Esophagus squamous epithelium (tissue), 4 donors: ENCODE results near the gene DOCK10.

Source experiments
- CTCF ChIP-seq, 6 experiments: fragments of 450-650 bp in 4 of 6; fragments of 200-600 bp in 2 of 6; sonication (generic) in 2 of 6; IDR thresholded peaks; one replicate each; pipeline ENCODE4 v1.5.1; 2016 to 2019; ENCODE audit warnings: antibody characterized with exemption in 6 of 6, mild to moderate bottlenecking in 4 of 6, moderate library complexity in 4 of 6
- POLR2A ChIP-seq, 4 donors: fragments of 450-650 bp; IDR thresholded peaks; one replicate each; pipeline ENCODE4 v1.6.1; 2017; ENCODE audit warnings: antibody characterized with exemption in 4 of 4, mild to moderate bottlenecking in 4 of 4, moderate library complexity in 3 of 4

DNA sequence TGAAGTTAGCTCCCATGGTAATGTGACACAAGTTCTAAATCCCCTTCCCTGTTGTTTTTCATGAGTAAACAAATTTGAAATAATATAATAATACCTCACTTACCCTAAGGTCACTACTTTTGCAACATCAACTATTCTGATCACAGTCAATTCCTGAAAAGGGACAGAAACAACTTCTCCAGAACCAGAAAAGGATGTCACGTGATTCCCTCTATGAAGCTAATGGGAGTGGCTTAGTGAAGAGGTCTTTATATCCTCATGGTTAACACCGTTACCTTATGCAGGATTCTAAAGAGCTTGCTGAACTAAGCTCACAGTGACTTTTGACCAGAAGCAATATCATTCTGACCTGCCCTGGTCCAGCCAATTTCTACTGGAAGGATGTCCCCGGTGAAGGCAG lies 51.6 kb downstream of the DOCK10 start:
- TF ChIP-seq POLR2A (IDR thresholded peaks at IDR 0.05) (no peak), CTCF (IDR thresholded peaks at IDR 0.05) (no peak)
